K562 (cell line): Measurements from ENCODE around the gene HNRNPH3. TPM values are rescaled to one million over a fixed set of nuclear protein-coding genes. Genes with fewer than 3 reads are reported as not detected.

Experiments
- ATF2 ChIP-seq: sonication (generic); formaldehyde crosslinking; IDR thresholded peaks from 2 replicates; pipeline ENCODE4 v1.8.1; 2022; ENCODE audit warnings: missing genetic modification reagents
- BRD4 ChIP-seq: fragments of 200-600 bp; sonication (generic); IDR thresholded peaks from 2 replicates; pipeline ENCODE4 v1.6.1; 2017; ENCODE audit warnings: inconsistent platforms
- DNMT1 ChIP-seq: fragments of 450-650 bp; IDR thresholded peaks from 2 replicates; pipeline ENCODE4 v1.6.1; 2016; ENCODE audit warnings: antibody characterized with exemption, mild to moderate bottlenecking
- ESRRA ChIP-seq: fragments of 450-650 bp; IDR thresholded peaks from 2 replicates; pipeline ENCODE4 v1.6.1; 2014; ENCODE audit warnings: low read depth, mild to moderate bottlenecking, moderate library complexity, borderline replicate concordance
- GTF2A2 ChIP-seq: IDR thresholded peaks from 2 replicates; pipeline ENCODE4 v1.6.1; 2016; ENCODE audit warnings: mild to moderate bottlenecking, missing genetic modification characterization, missing compliant biosample characterization
- IFI16 ChIP-seq: fragments of 250-450 bp; sonication (Bioruptor Pico); IDR thresholded peaks from 2 replicates; pipeline ENCODE4 v2.1.2; 2022; ENCODE audit warnings: mild to moderate bottlenecking, inconsistent platforms
- KDM4B ChIP-seq, 2 experiments: fragments of 450-650 bp in 1 of 2; sonication (generic) in 1 of 2; IDR thresholded peaks; 2 replicates each; pipeline ENCODE4 v1.6.1; 2016 to 2017; ENCODE audit warnings: borderline replicate concordance in 2 of 2, antibody characterized with exemption in 1 of 2, low read depth in 1 of 2, mild to moderate bottlenecking in 1 of 2
- KLF16 ChIP-seq: IDR thresholded peaks from 2 replicates; pipeline ENCODE4 v1.6.1; 2016; ENCODE audit warnings: antibody characterized with exemption
- MEIS2 ChIP-seq: fragments of 450-650 bp; IDR thresholded peaks from 2 replicates; pipeline ENCODE4 v1.6.1; 2014; ENCODE audit warnings: mild to moderate bottlenecking; ENCODE audit not compliant: partially characterized antibody
- NCOA1 ChIP-seq: fragments of 450-650 bp; IDR thresholded peaks from 2 replicates; pipeline ENCODE4 v1.6.1; 2016; ENCODE audit warnings: low read depth
- NFRKB ChIP-seq: fragments of 450-650 bp; IDR thresholded peaks from 2 replicates; pipeline ENCODE4 v1.6.1; 2016; ENCODE audit warnings: low read depth
- STAT5B ChIP-seq: fragments of 250-450 bp; sonication (Bioruptor Pico); IDR thresholded peaks from 2 replicates; pipeline ENCODE4 v1.8.0; 2021; ENCODE audit warnings: mild to moderate bottlenecking, inconsistent platforms
- TSHZ1 ChIP-seq: fragments of 250-450 bp; sonication (Bioruptor Pico); IDR thresholded peaks from 2 replicates; pipeline ENCODE4 v1.4.0; 2020; ENCODE audit warnings: mild to moderate bottlenecking, moderate library complexity
- ZBTB2 ChIP-seq: fragments of 450-650 bp; IDR thresholded peaks from 2 replicates; pipeline ENCODE4 v1.6.1; 2016; ENCODE audit warnings: antibody characterized with exemption
- ZFP1 ChIP-seq: fragments of 450-650 bp; formaldehyde crosslinking; IDR thresholded peaks from 2 replicates; pipeline ENCODE4 v1.4.0; 2020; ENCODE audit warnings: mild to moderate bottlenecking, mixed read lengths
- ZNF408 ChIP-seq: fragments of 250-450 bp; sonication (Bioruptor Pico); IDR thresholded peaks from 2 replicates; pipeline ENCODE4 v1.4.0; 2020; ENCODE audit warnings: low read depth, mild to moderate bottlenecking, moderate library complexity
- ZNF449 ChIP-seq: fragments of 250-450 bp; sonication (Bioruptor Pico); IDR thresholded peaks from 2 replicates; pipeline ENCODE4 v1.8.0; 2022; ENCODE audit warnings: moderate library complexity, mild to moderate bottlenecking, inconsistent platforms
- ZNF586 ChIP-seq: fragments of 450-650 bp; formaldehyde crosslinking; conservative IDR thresholded peaks from 2 replicates; pipeline ENCODE4 v1.4.0; 2020; ENCODE audit warnings: mild to moderate bottlenecking, moderate library complexity
- ZNF695 ChIP-seq: fragments of 450-650 bp; formaldehyde crosslinking; IDR thresholded peaks from 2 replicates; pipeline ENCODE4 v1.4.0; 2020; ENCODE audit warnings: mild to moderate bottlenecking, moderate library complexity
- polyA plus RNA-seq, 8 experiments: library from polyadenylated mRNA; depleted of rRNA in 4 of 8; stranded (reverse) in 5 of 8; unstranded in 3 of 8; fragments of >200 nt; fragmentation: Nextera tagmentation in 2 of 8; fragmentation: Illumina TruSeq in 1 of 8; extraction: Ambion mirVana in 2 of 8; extraction: Trizol in 1 of 8; gene quantifications; 2 replicates each; pipeline versions ENCODE4 v1.2.1 to v1.2.3, GENCODE V29; 2011 to 2014; ENCODE audit warnings: inconsistent platforms in 1 of 8, missing spikeins in 1 of 8
- total RNA-seq, 7 experiments: library from RNA; depleted of rRNA in 6 of 7; stranded (reverse); fragments of >200 nt in 6 of 7; fragmentation: Illumina TruSeq in 2 of 7; extraction: Trizol in 2 of 7; gene quantifications; 2 replicates each; pipeline versions ENCODE4 v1.2.1 to v1.2.3, GENCODE V29; 2011 to 2021; ENCODE audit warnings: low replicate concordance in 1 of 7
- TF ChIP-seq, protein P1 (sequence below): fragments of 450-650 bp; IDR thresholded peaks from 2 replicates; pipeline ENCODE4 v1.6.1; 2016; ENCODE audit warnings: missing biosample characterization, missing genetic modification characterization

Gene HNRNPH3
- total and polyA plus RNA-seq, 9 of the 15 experiments (the other 6 are each of a cell fraction or from before 2014, with no cell fraction given) = 52.8 to 562 (median 152) TPM

DNA sequence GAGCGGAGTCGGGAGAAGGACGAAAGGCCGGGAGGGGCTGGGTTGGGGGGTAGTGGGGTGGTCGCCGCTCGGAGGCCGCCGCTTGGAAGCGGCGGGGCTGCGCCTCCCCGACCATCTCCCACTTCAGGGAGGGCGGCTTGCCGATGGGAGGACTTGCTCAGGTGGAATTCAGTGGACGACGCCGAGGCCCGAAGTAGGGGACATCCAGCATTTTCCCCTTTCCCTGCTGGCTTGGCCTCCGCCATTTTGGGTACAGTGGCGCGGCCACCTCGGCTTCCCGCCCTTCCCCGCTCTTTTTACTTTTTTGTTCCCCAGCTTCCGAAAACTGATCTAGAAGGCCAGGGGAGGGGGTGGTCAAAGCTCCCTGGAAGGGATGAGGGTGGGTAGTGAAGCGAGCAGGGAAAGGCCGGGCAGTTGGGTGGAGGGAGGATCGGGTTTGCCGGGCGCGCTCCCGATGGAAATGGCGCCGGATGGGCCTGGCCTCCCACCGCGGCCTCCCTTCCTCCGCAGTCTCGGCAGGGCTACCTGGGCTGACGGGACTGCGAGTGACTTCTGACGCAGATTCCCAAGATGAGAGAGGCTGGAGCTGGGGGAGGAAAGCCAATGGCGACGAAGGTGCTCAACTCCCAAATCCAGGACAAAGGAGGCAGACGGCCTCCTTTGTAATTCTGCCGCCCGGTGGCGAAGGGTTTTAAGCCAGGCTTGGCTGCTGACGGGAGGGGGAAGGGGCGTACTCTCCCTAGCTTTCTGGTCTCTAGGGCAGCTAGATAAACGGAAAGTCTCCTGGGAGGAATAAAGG is 594 bp downstream of the HNRNPH3 start, which contains the start of gene PBLD (continued):
- TF ChIP-seq TSHZ1 (CRISPR knock-in tag) (no peak), ZBTB2 (no peak), ZNF449 (CRISPR knock-in tag) (0 out of 2 replicates have a peak, but pooled peaks have one; percentile 20), BRD4 (no peak; the same call in 1 of the 2 replicates), NFRKB (peak; percentile 99), ZNF695 (CRISPR knock-in tag) (no peak), MEIS2 (peak; percentile 9), KLF16 (no peak), STAT5B (CRISPR knock-in tag) (no peak), ZNF586 (CRISPR knock-in tag) (no peak; the same call in 1 of the 2 replicates), NCOA1 (peak; percentile 37; the same call in 1 of the 2 replicates), ATF2 (no peak), GTF2A2 (tag) (peak; percentile 46), ZFP1 (CRISPR knock-in tag) (no peak), ZNF408 (CRISPR knock-in tag) (no peak), KDM4B (IDR thresholded peaks at IDR 0.05; ENCODE audit: borderline replicate concordance in 2 of 2, low read depth in 1 of 2) (peak in 1 of 2 experiments; percentile 66; a peak in 1 of 4 replicates), DNMT1 (no peak), IFI16 (CRISPR knock-in tag) (no peak), ESRRA (0 out of 2 replicates have a peak, but pooled peaks have one; percentile 12)
- TF ChIP-seq, protein P1, sequence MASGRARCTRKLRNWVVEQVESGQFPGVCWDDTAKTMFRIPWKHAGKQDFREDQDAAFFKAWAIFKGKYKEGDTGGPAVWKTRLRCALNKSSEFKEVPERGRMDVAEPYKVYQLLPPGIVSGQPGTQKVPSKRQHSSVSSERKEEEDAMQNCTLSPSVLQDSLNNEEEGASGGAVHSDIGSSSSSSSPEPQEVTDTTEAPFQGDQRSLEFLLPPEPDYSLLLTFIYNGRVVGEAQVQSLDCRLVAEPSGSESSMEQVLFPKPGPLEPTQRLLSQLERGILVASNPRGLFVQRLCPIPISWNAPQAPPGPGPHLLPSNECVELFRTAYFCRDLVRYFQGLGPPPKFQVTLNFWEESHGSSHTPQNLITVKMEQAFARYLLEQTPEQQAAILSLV (tag) = no peak
